Liver (tissue), 9 donors: ENCODE data around the gene CMC1. TPM values are rescaled to one million over a fixed set of nuclear protein-coding genes. Genes with fewer than 3 reads are reported as not detected.

Source experiments
- DNase-seq: peaks from one replicate; pipeline ENCODE4 v3.0.0-alpha.2; 2017; ENCODE audit warnings: low spot score
- H3K27ac ChIP-seq, 2 donors: one replicate each; pipeline ENCODE4 v1.7.0; 2013; ENCODE audit warnings: inconsistent platforms in 2 of 2, low read length in 2 of 2, control low read depth in 1 of 2, low read depth in 1 of 2, mild to moderate bottlenecking in 1 of 2
- H3K27me3 ChIP-seq, 4 donors: one replicate each; pipeline versions ENCODE4 v1.6.1 to v1.7.0; 2013; ENCODE audit warnings: low read length in 3 of 4, inconsistent platforms in 1 of 4, mild to moderate bottlenecking in 1 of 4, moderate library complexity in 1 of 4; ENCODE audit not compliant: control insufficient read depth in 4 of 4, insufficient read depth in 4 of 4
- H3K36me3 ChIP-seq, 4 donors: one replicate each; pipeline versions ENCODE4 v1.6.1 to v1.7.0; 2013; ENCODE audit warnings: low read length in 3 of 4, mild to moderate bottlenecking in 3 of 4, low read depth in 1 of 4, moderate library complexity in 1 of 4; ENCODE audit not compliant: control insufficient read depth in 4 of 4, insufficient read depth in 3 of 4
- H3K4me1 ChIP-seq, 4 donors: one replicate each; pipeline versions ENCODE4 v1.6.1 to v1.7.0; 2013; ENCODE audit warnings: low read length in 3 of 4, mild to moderate bottlenecking in 3 of 4, moderate library complexity in 1 of 4; ENCODE audit not compliant: control insufficient read depth in 4 of 4, insufficient read depth in 4 of 4
- H3K4me3 ChIP-seq, 3 donors: one replicate each; pipeline versions ENCODE4 v1.6.1 to v1.7.0; 2013; ENCODE audit warnings: low read length in 3 of 3, control low read depth in 1 of 3, low read depth in 1 of 3, mild to moderate bottlenecking in 1 of 3
- H3K9ac ChIP-seq, 2 donors: one replicate each; pipeline ENCODE4 v1.7.0; 2013; ENCODE audit warnings: low read length in 2 of 2, mild to moderate bottlenecking in 2 of 2, moderate library complexity in 2 of 2, control low read depth in 1 of 2, low read depth in 1 of 2
- H3K9me3 ChIP-seq, 4 donors: one replicate each; pipeline versions ENCODE4 v1.6.1 to v1.7.0; 2013; ENCODE audit warnings: low read length in 3 of 4; ENCODE audit not compliant: control insufficient read depth in 4 of 4
- CTCF ChIP-seq: fragments of 150-350 bp; IDR thresholded peaks from 2 replicates; pipeline ENCODE4 v1.5.1; 2017; ENCODE audit warnings: improper control_type of control experiment, low read depth, low read length; ENCODE audit not compliant: missing input control
- EGR1 ChIP-seq, 2 donors: IDR thresholded peaks; 2 replicates each; pipeline ENCODE4 v1.6.1; 2016 to 2018; ENCODE audit warnings: antibody characterized with exemption in 2 of 2, low read depth in 2 of 2
- FOXA1 ChIP-seq: IDR thresholded peaks from 2 replicates; pipeline ENCODE4 v1.6.1; 2016; ENCODE audit warnings: antibody characterized with exemption
- HNF4A ChIP-seq, 2 donors: conservative IDR thresholded peaks; 2 replicates each; pipeline ENCODE4 v1.6.1; 2016; ENCODE audit warnings: antibody characterized with exemption in 2 of 2, mild to moderate bottlenecking in 2 of 2
- HNF4G ChIP-seq: IDR thresholded peaks from 2 replicates; pipeline ENCODE4 v1.6.1; 2016; ENCODE audit warnings: antibody characterized with exemption
- JUND ChIP-seq, 2 donors: IDR thresholded peaks; 2 replicates each; pipeline ENCODE4 v1.6.1; 2016; ENCODE audit warnings: antibody characterized with exemption in 2 of 2
- NR2F2 ChIP-seq: IDR thresholded peaks from 2 replicates; pipeline ENCODE4 v1.6.1; 2016; ENCODE audit warnings: antibody characterized with exemption
- REST ChIP-seq: IDR thresholded peaks from 2 replicates; pipeline ENCODE4 v1.6.1; 2016; ENCODE audit warnings: antibody characterized with exemption, mild to moderate bottlenecking
- SP1 ChIP-seq: IDR thresholded peaks from 2 replicates; pipeline ENCODE4 v1.6.1; 2018; ENCODE audit warnings: antibody characterized with exemption, mild to moderate bottlenecking
- TAF1 ChIP-seq: conservative IDR thresholded peaks from 2 replicates; pipeline ENCODE4 v1.6.1; 2016; ENCODE audit warnings: antibody characterized with exemption, mild to moderate bottlenecking
- YY1 ChIP-seq: IDR thresholded peaks from 2 replicates; pipeline ENCODE4 v1.6.1; 2016; ENCODE audit warnings: antibody characterized with exemption, mild to moderate bottlenecking
- ZBTB33 ChIP-seq: IDR thresholded peaks from 2 replicates; pipeline ENCODE4 v1.6.1; 2016; ENCODE audit warnings: antibody characterized with exemption
- polyA plus RNA-seq, 2 donors: library from polyadenylated mRNA; stranded (reverse) in 1 of 2; unstranded in 1 of 2; fragments of 200-250 nt in 1 of 2; fragments of >200 nt in 1 of 2; fragmentation: Nextera tagmentation in 1 of 2; extraction: Ambion mirVana in 1 of 2; gene quantifications; one replicate each; pipeline versions ENCODE4 v1.2.1 to v1.2.3, GENCODE V29; 2013 to 2015
- total RNA-seq, 2 donors: library from RNA; depleted of rRNA; stranded (reverse); fragments of >200 nt; gene quantifications; one replicate each; pipeline ENCODE4 v1.2.3, GENCODE V29; 2014
- donor health status: healthy.
- donor health status: healthy.
- donor health status: healthy.
- donor health status: healthy.
- donor health status: healthy.

Gene CMC1
- total and polyA plus RNA-seq, 4 donors = 4.2 to 58.4 (median 15.6) TPM

GRCh38 chr3:28335246-28335645 lies 93.8 kb downstream of the CMC1 start (continued):
- no peak for TF ChIP-seq HNF4G

- Histone ChIP-seq H3K4me3 (no peak overlapping the region), H3K36me3 (peaks cover 3 to 18% (median 10%) of the 10 kb centered on the region in 4 donors), H3K27me3 (no peaks in the 10 kb centered on the region), H3K9ac (no peak overlapping the region), H3K27ac (no peak overlapping the region), H3K4me1 (peaks cover 0 to 2% (median 0%) of the 10 kb centered on the region in 4 donors), H3K9me3 (no peaks in the 10 kb centered on the region)
- DNase-seq = no peak
- no peak for TF ChIP-seq REST
- TF ChIP-seq CTCF = no peak
- no peak for TF ChIP-seq TAF1
- TF ChIP-seq SP1 = no peak
- TF ChIP-seq YY1 = no peak
- no peak for TF ChIP-seq ZBTB33
- TF ChIP-seq JUND (IDR thresholded peaks at IDR 0.05) = no peak
- no peak for TF ChIP-seq FOXA1
- TF ChIP-seq EGR1 (IDR thresholded peaks at IDR 0.05; ENCODE audit: low read depth in 2 of 2) = no peak
- no peak for TF ChIP-seq NR2F2
Observed at GRCh38 chr3:28337230-28337629, 95.8 kb downstream of the CMC1 start.

GRCh38 chr3:28343144-28343543 lies 101.7 kb downstream of the CMC1 start:
- no peaks in the 10 kb centered on the region for H3K9me3 ChIP-seq
- H3K27ac ChIP-seq = no peak overlapping the region
- no peak for DNase-seq
- no peak overlapping the region for H3K9ac ChIP-seq
- peaks cover 0 to 2% (median under 1%) of the 10 kb centered on the region in 4 donors for H3K36me3 ChIP-seq
- H3K4me1 ChIP-seq = peaks cover 0 to 21% (median 3%) of the 10 kb centered on the region in 4 donors
- no peak overlapping the region for H3K4me3 ChIP-seq
- H3K27me3 ChIP-seq = no peaks in the 10 kb centered on the region
- peak in 1 of 2 donors; percentile 5 for TF ChIP-seq HNF4A (conservative IDR thresholded peaks at IDR 0.05)
- no peak for TF ChIP-seq HNF4G
